Putamen (tissue), 1 donor: ENCODE data around the gene MISP3.

Experiments
- DNase-seq: peaks from one replicate; pipeline ENCODE4 v3.0.0-alpha.2; 2016; ENCODE audit warnings: low spot score

The MISP3 gene

DNA sequence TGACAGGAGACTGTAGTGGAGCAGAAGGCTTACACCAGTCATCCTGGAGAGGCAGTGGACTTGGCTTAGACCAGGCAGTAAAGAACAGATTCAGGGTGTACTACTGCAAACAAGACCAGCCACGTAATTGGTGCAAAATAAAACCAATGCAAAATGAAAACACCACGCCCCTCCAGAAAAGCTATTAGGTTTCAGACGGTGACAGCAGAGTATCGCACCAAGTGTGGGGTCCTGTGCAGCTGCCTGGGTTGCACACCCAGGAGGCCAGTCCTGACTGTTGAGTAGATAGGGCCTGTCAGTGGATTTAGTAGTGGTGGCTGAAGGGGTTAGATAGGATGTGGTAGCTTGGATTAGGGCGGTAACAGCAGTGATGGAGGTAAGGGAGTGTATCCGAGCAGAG lies 50.3 kb downstream of the MISP3 start:
- DNase-seq = no peak
